Dendritic cell treated with granulocyte-macrophage colony-stimulating factor and Interleukin-4, amounts not matched to agents 40 ng/mL and 50 ng/mL, for 4 days (primary cell): Measurements from ENCODE around the gene NOXA1.
"Not testable (repeated sequence)": the region's sequence is repeated elsewhere in the genome, so short reads cannot be mapped to it uniquely, and the experiment has no call there.

ENCODE experiments used
- H3K27ac Mint-ChIP-seq: one replicate; pipeline ENCODE4 v1.8.0; 2022; ENCODE audit warnings: mild to moderate bottlenecking, mixed read lengths
- H3K27me3 Mint-ChIP-seq: one replicate; pipeline ENCODE4 v1.8.0; 2022; ENCODE audit warnings: mild to moderate bottlenecking, mixed read lengths
- H3K36me3 Mint-ChIP-seq: one replicate; pipeline ENCODE4 v1.8.0; 2022; ENCODE audit warnings: low read depth, mixed read lengths
- H3K4me1 Mint-ChIP-seq: one replicate; pipeline ENCODE4 v1.8.0; 2022; ENCODE audit warnings: low read depth, mixed read lengths
- H3K4me3 Mint-ChIP-seq: one replicate; pipeline ENCODE4 v1.8.0; 2022; ENCODE audit warnings: mild to moderate bottlenecking, moderate library complexity, mixed read lengths
- H3K9me3 Mint-ChIP-seq: one replicate; pipeline ENCODE4 v1.8.0; 2022; ENCODE audit warnings: mixed read lengths
- intact Hi-C: fragments of 100-400 bp; cut with micrococcal nuclease; formaldehyde crosslinking; loops from one replicate; pipeline ENCODE4 v1.15.0; 2022

The NOXA1 gene

DNA sequence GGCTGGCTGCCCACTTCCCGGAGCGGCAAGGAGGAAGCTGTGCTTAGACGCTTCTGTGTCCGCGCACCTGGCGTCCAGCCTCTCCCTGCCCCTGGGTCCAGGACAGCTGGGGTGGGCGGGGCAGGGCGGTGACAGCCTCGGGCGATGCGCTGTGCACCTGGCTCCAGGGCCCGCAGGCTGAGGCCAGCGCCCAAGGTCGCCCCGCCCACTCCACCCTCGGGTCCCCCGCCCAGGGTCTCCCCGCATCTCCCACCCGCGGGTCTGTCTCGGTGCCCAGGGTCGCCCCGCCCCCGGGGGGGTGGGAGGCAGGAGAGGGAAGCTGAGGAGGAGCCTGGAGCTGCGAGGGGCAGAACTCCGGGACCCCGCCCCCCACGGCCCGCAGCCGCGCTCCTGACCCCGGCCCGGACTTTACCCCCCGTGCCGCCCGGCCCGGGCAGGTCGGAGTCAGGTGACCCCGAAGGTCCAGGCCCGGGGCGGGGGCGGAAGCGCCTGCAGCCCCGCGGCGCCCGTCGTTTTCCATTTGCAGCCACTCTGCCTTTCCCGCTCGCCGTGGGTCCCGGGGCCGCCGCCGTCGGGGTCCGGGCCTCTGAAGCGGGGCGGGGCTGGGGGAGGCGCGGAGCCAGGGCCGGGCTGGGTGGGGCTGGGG lies 18.2 kb downstream of the NOXA1 start, which contains the start of gene ENTPD8:
ENTPD8 (minus strand) TSS at position 69 of the 646 bp plus-strand sequence. CDS start 3,072 bp downstream, outside the sequence.
- Mint-ChIP-seq H3K9me3 (no peaks in the 10 kb centered on the region), H3K36me3 (no peaks in the 10 kb centered on the region), H3K4me1 (peaks cover 16% of the 10 kb centered on the region), H3K27me3 (peaks cover 39% of the 10 kb centered on the region), H3K27ac (no peak within 1 kb of the TSS), H3K4me3 (no peak within 1 kb of the TSS)
- intact Hi-C loops, result no loop called here

DNA sequence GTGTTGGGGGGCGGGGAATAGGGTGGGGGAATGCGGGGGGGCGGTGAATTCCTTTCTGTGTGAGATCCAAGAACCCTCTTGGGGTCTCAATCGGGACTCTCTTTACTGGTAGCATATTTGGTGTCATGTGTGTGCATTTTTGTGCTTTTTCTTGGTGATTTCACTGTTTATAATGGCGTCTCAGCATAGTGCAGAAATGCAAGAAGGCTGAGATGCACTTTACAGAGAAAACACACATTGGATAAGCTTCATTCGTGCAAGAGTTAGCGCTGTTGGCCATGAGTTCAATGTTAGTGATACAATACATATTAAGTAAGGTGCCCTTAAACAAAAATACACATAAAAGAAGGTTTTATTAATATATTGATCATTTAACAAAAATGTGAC lies 18.7 kb downstream of the NOXA1 start:
- Mint-ChIP-seq H3K36me3 (no peaks in the 10 kb centered on the region), H3K4me3 (no peak overlapping the region), H3K27me3 (peaks cover 38% of the 10 kb centered on the region), H3K9me3 (no peaks in the 10 kb centered on the region), H3K27ac (no peak overlapping the region), H3K4me1 (peaks cover 21% of the 10 kb centered on the region)
- intact Hi-C loops, result no loop called here

GRCh38 chr9:137444106-137444790 lies 21.1 kb downstream of the NOXA1 start:
- no peak overlapping the region for H3K4me3 Mint-ChIP-seq

GRCh38 chr9:137445275-137445807 lies 22.1 kb downstream of the NOXA1 start:
- Mint-ChIP-seq H3K9me3 (no peaks in the 10 kb centered on the region), H3K4me1 (peaks cover 54% of the 10 kb centered on the region), H3K27me3 (peaks cover 18% of the 10 kb centered on the region), H3K4me3 (no peak overlapping the region), H3K27ac (peak overlapping the region; percentile 47), H3K36me3 (peaks cover 29% of the 10 kb centered on the region)
- intact Hi-C loops, result no loop called here

More at GRCh38 chr9:137444106-137444790, 21.1 kb downstream of the NOXA1 start:
- peaks cover 24% of the 10 kb centered on the region for H3K27me3 Mint-ChIP-seq
- H3K36me3 Mint-ChIP-seq, result peaks cover 18% of the 10 kb centered on the region
- peaks cover 43% of the 10 kb centered on the region for H3K4me1 Mint-ChIP-seq
- intact Hi-C loops, result no loop called here
- H3K27ac Mint-ChIP-seq, result peak overlapping the region; percentile 47
- H3K9me3 Mint-ChIP-seq, result no peaks in the 10 kb centered on the region

DNA sequence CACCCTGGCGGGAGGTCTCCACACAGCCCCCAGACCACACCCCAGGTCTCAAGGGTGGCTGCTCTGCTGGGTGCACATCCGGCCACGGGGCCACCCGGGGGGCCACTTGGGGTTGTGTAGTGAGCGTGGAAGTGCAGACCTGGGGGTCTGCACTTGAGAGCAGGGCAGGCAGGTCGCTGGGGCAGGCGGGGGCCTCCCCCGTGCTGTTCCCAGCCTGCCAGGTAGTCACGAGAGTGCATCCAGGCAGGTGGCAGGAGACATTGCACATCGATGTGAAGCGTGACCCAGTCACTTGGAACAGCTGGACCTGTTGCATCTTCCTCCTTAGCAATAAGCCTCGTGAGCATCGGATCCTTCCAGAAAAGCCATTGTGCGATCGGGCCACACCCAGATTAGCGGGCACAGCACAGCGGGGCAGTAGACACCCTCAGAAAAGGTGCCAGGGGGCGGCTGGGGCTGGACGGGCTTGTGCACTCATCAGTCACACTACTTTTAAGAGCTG lies 22.8 kb downstream of the NOXA1 start:
- H3K9me3 Mint-ChIP-seq, result no peaks in the 10 kb centered on the region
- H3K27me3 Mint-ChIP-seq, result peaks cover 18% of the 10 kb centered on the region
- peaks cover 29% of the 10 kb centered on the region for H3K36me3 Mint-ChIP-seq
- intact Hi-C loops, result no loop called here
- no peak overlapping the region for H3K4me3 Mint-ChIP-seq
- H3K4me1 Mint-ChIP-seq, result peaks cover 59% of the 10 kb centered on the region
- peak overlapping the region; percentile 65 for H3K27ac Mint-ChIP-seq

- intact Hi-C loops, result no loop called here
- Mint-ChIP-seq H3K4me3 (peak overlapping the region; percentile 30), H3K27ac (peak overlapping the region; percentile 65), H3K36me3 (peaks cover 30% of the 10 kb centered on the region), H3K27me3 (peaks cover 16% of the 10 kb centered on the region), H3K9me3 (no peaks in the 10 kb centered on the region), H3K4me1 (peaks cover 64% of the 10 kb centered on the region)
Measured at GRCh38 chr9:137446851-137447471, 23.8 kb downstream of the NOXA1 start.

DNA sequence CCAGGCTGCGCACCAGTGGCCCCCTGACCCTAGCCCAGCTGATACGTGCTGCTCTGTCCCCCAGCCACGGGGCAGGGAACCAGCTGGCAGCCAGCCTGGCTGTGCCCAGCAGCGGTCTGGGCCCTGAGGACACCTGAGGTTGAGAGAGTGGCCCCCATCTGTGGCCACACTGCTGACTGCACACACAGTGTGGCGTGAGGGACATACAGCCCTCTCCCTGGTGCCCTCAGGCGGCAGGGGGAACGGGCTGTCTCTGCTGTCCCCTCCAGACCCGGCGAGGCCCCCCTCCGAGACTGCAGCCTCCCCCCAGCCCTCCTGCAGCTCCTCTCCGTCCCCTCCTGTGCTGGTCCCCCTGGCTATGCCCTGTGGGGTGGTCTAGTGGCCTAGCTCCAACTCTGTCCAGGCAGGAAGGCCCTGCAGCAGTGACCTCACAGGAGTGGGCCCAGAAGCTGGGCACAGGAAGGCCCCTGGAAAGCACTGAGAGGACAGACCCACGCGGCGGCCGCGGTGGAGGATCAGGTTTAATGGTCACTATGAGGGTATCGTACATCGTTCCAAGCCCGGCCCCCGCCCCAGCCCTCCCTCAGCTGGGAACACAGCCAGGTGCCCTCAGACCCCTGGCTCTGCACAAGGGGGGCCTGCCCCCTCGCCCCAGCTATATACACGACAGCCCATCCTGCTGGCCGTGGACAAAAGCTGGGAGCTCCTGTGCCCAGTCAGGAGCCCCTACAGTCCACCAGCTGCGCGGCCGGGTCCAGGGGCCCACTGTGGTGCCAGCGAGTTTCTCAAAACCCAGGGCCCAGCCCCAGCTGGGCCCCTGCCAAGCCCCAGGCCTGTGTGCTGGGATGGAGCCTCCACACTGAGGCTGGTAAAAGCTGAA lies 24.8 kb downstream of the NOXA1 start:
- peaks cover 40% of the 10 kb centered on the region for H3K36me3 Mint-ChIP-seq
- intact Hi-C loops, result no loop called here
- peaks cover 74% of the 10 kb centered on the region for H3K4me1 Mint-ChIP-seq
- H3K9me3 Mint-ChIP-seq, result no peaks in the 10 kb centered on the region
- peak overlapping the region; percentile 65 for H3K27ac Mint-ChIP-seq
- H3K4me3 Mint-ChIP-seq, result no peak overlapping the region
- H3K27me3 Mint-ChIP-seq, result peaks cover 8% of the 10 kb centered on the region

- Mint-ChIP-seq H3K4me3 (no peak overlapping the region), H3K9me3 (no peaks in the 10 kb centered on the region), H3K4me1 (peaks cover 80% of the 10 kb centered on the region), H3K27me3 (peaks cover 2% of the 10 kb centered on the region), H3K36me3 (peaks cover 45% of the 10 kb centered on the region), H3K27ac (peak overlapping the region; percentile 46)
- intact Hi-C loops, result no loop called here
Measured at GRCh38 chr9:137448602-137448962, 25.4 kb downstream of the NOXA1 start.

DNA sequence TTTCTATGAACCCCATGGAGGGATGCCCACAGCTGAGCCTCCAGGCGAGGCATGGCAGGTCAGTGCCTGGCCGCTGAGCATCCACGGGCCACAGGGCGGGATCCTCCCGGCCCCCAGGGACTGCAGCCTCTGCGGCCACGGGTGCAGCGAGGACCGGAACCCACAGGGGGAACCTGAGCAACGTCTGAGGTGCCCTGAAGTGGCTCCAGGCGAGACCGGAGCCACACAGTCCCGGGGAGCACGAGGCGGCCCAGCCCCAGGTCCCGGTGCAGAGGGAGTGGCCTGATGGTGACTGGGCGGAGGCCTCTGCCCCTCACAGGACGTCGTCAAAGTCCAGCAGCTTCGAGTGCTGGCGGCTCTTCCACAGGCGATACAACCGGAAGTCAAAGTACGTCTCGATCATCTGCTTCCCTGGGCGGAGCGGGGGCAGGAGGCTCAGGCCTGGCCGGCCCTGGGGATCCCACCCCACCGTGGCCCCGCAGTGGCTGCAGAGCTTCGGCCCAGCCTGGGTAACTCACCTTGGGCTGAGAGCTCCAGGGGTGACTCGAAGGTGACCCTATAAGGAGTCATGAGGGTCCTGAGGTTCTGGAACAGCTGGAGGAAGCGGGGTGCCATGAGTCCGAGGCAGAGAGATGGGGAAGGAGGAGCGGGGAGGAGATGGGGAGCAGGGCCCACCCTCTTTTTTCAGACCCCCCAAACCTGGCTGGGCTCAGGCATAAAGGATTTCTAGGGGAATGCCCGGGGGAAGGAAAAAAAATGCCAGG lies 26.1 kb downstream of the NOXA1 start:
- no peak overlapping the region for H3K4me3 Mint-ChIP-seq
- intact Hi-C loops, result no loop called here
- H3K36me3 Mint-ChIP-seq, result peaks cover 49% of the 10 kb centered on the region
- peak overlapping the region; percentile 46 for H3K27ac Mint-ChIP-seq
- H3K4me1 Mint-ChIP-seq, result peaks cover 84% of the 10 kb centered on the region
- no peaks in the 10 kb centered on the region for H3K9me3 Mint-ChIP-seq
- no peaks in the 10 kb centered on the region for H3K27me3 Mint-ChIP-seq

DNA sequence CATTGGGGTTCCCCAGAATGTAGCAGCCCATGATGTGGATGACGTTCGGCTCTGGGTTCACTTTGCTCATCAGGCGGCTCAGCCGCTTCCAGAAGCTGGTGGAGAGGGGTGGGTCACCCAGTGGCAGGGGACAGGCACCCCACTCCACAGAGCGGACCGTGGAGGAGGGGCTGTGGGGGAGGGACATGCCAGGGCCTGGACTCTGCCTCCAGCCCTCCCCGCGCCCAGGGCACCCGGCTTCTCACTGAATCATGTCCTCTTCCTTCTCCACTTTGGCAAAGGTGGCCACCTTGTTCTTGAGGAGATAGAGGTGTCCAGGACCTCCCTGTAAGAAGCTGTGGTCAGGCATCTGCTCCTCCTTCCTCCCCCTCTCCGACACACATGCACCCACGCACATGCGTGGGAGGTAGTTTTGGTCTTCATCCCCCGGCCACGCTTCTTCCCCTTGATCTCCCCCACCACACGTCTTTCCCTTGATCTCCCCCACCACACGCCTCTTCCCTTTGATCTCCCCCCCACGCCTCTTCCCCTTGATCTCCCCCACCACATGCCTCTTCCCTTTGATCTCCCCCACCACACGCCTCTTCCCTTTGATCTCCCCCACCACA lies 26.8 kb downstream of the NOXA1 start:
- peak overlapping the region; percentile 46 for H3K27ac Mint-ChIP-seq
- peaks cover 56% of the 10 kb centered on the region for H3K36me3 Mint-ChIP-seq
- H3K9me3 Mint-ChIP-seq, result no peaks in the 10 kb centered on the region
- no peak overlapping the region for H3K4me3 Mint-ChIP-seq
- intact Hi-C loops, result no loop called here
- H3K4me1 Mint-ChIP-seq, result peaks cover 87% of the 10 kb centered on the region
- no peaks in the 10 kb centered on the region for H3K27me3 Mint-ChIP-seq

DNA sequence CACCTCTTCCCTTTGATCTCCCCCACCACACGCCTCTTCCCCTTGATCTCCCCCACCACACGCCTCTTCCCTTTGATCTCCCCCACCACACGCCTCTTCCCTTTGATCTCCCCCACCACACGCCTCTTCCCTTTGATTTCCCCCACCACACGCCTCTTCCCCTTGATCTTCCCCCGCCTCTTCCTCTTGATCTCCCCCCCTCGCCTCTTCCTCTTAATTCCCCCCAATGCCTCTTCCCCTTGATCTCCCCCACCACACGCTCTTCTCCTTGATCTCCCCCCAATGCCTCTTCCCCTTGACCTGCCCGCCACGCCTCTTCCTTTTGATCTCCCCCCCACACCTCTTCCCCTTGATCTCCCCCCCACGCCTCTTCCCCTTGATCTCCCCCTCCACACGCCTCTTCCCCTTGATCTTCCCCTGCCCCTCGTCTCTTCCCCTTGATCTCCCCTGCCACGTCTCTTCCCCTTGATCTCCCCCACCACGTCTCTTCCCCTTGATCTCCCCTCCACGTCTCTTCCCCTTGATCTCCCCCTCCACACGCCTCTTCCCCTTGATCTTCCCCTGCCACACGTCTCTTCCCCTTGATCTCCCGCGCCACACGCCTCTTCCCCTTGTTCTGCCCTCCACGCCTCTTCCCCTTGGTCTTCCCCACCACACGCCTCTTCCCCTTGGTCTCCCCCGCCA lies 27.5 kb downstream of the NOXA1 start:
- peaks cover 87% of the 10 kb centered on the region for H3K4me1 Mint-ChIP-seq
- H3K4me3 Mint-ChIP-seq, intact Hi-C loops, H3K9me3 Mint-ChIP-seq, H3K27me3 Mint-ChIP-seq: not testable (repeated sequence)
- peak overlapping the region; percentile 50 for H3K27ac Mint-ChIP-seq
- peaks cover 62% of the 10 kb centered on the region for H3K36me3 Mint-ChIP-seq

GRCh38 chr9:137451264-137452005 lies 28.2 kb downstream of the NOXA1 start:
- intact Hi-C loops, H3K4me3 Mint-ChIP-seq, H3K9me3 Mint-ChIP-seq, H3K27me3 Mint-ChIP-seq: not testable (repeated sequence)
- Mint-ChIP-seq H3K36me3 (peaks cover 70% of the 10 kb centered on the region), H3K4me1 (peaks cover 90% of the 10 kb centered on the region), H3K27ac (peak overlapping the region; percentile 98)
